Measurements from ENCODE around the gene YTHDC1. TPM values are rescaled to one million over a fixed set of nuclear protein-coding genes. Genes with fewer than 3 reads are reported as not detected.

Gene YTHDC1
- total and polyA plus RNA-seq, 2 of the 8 experiments (the other 6 are each of a cell fraction or from before 2014, with no cell fraction given) = 25.7 to 89.5 TPM

GRCh38 chr4:68349649-68350360 lies at the start of gene YTHDC1 (continued):
- TF ChIP-seq KDM5A (IDR thresholded peaks at IDR 0.05; ENCODE audit: low read length) = no peak
- peak; percentile 71 for TF ChIP-seq CEBPB (IDR thresholded peaks at IDR 0.05; ENCODE audit: low read depth, low read length)
- TF ChIP-seq CHD7 (IDR thresholded peaks at IDR 0.05; ENCODE audit: insufficient replicate concordance, low read length) = no peak
- peak; percentile 94 for TF ChIP-seq RBBP5 (IDR thresholded peaks at IDR 0.05; ENCODE audit: borderline replicate concordance, low read depth, low read length)
- peak; percentile 95 for TF ChIP-seq PHF8 (conservative IDR thresholded peaks at IDR 0.05; ENCODE audit: low read depth, low read length)
- TF ChIP-seq MAFK (IDR thresholded peaks at IDR 0.05; ENCODE audit: low read depth, low read length) = no peak
- peak; percentile 94 for TF ChIP-seq TBP (IDR thresholded peaks at IDR 0.05; ENCODE audit: low read depth, low read length)
- TF ChIP-seq NRF1 (IDR thresholded peaks at IDR 0.05; ENCODE audit: low read depth, low read length) = no peak

Data from H1 (cell line).